Measurements from ENCODE around the gene S100A16. TPM values are rescaled to one million over a fixed set of nuclear protein-coding genes. Genes with fewer than 3 reads are reported as not detected.
A peak's percentile ranks its signal among the peaks of the same experiment; 100 is the strongest.
"Not testable (repeated sequence)": the region's sequence is repeated elsewhere in the genome, so short reads cannot be mapped to it uniquely, and the experiment has no call there.

The S100A16 gene
- total RNA-seq, 6 donors from 2014 or later, result 33.5 to 133 (median 55.7) TPM

GRCh38 chr1:153586347-153586746 lies 26.6 kb downstream of the S100A16 start:
- WGBS, 2 donors, result 41 to 50% methylated on average over 1 of the region's 1 CpG
- H3K27me3 ChIP-seq, result no peaks in the 10 kb centered on the region
- no peak for TF ChIP-seq EP300 (IDR thresholded peaks at IDR 0.05)
- TF ChIP-seq CTCF (IDR thresholded peaks at IDR 0.05), result no peak
- no peak for TF ChIP-seq POLR2A (IDR thresholded peaks at IDR 0.05)
- TF ChIP-seq POLR2AphosphoS5 (IDR thresholded peaks at IDR 0.05), result no peak
- no peak overlapping the region for H3K4me3 ChIP-seq
- H3K27ac ChIP-seq, result no peak overlapping the region
- DNase-seq, result no peak
- H3K36me3 ChIP-seq, result no peaks in the 10 kb centered on the region
- ATAC-seq (ENCODE audit: low FRiP score in 2 of 2), result no peak
- no peaks in the 10 kb centered on the region for H3K4me1 ChIP-seq
- no peaks in the 10 kb centered on the region for H3K9me3 ChIP-seq

GRCh38 chr1:153585006-153585405 lies 27.9 kb downstream of the S100A16 start:
- DNase-seq (no peak), ATAC-seq (ENCODE audit: low FRiP score in 2 of 2) (no peak)
- no peaks in the 10 kb centered on the region for H3K27me3 ChIP-seq
- no peaks in the 10 kb centered on the region for H3K4me1 ChIP-seq
- H3K4me3 ChIP-seq, result no peak overlapping the region
- no peaks in the 10 kb centered on the region for H3K9me3 ChIP-seq
- WGBS, 2 donors, result 81 to 93% methylated on average over 1 of the region's 1 CpG
- H3K27ac ChIP-seq, result no peak overlapping the region
- no peaks in the 10 kb centered on the region for H3K36me3 ChIP-seq
- TF ChIP-seq EP300 (IDR thresholded peaks at IDR 0.05), result no peak
- TF ChIP-seq POLR2AphosphoS5 (IDR thresholded peaks at IDR 0.05), result no peak
- TF ChIP-seq POLR2A (IDR thresholded peaks at IDR 0.05), result no peak
- TF ChIP-seq CTCF (IDR thresholded peaks at IDR 0.05), result no peak

- Histone ChIP-seq H3K27ac (no peak overlapping the region), H3K4me1 (no peaks in the 10 kb centered on the region), H3K36me3 (no peaks in the 10 kb centered on the region), H3K27me3 (no peaks in the 10 kb centered on the region), H3K4me3 (no peak overlapping the region), H3K9me3 (no peaks in the 10 kb centered on the region)
- DNase-seq (no peak), ATAC-seq (ENCODE audit: low FRiP score in 2 of 2) (no peak)
- no peak for TF ChIP-seq CTCF (IDR thresholded peaks at IDR 0.05)
- TF ChIP-seq EP300 (IDR thresholded peaks at IDR 0.05), result no peak
- no peak for TF ChIP-seq POLR2AphosphoS5 (IDR thresholded peaks at IDR 0.05)
- TF ChIP-seq POLR2A (IDR thresholded peaks at IDR 0.05), result no peak
- WGBS, 2 donors, result 76 to 88% methylated on average over 2 of the region's 2 CpGs
Measured at GRCh38 chr1:153583976-153584375, 29.0 kb downstream of the S100A16 start.

DNA sequence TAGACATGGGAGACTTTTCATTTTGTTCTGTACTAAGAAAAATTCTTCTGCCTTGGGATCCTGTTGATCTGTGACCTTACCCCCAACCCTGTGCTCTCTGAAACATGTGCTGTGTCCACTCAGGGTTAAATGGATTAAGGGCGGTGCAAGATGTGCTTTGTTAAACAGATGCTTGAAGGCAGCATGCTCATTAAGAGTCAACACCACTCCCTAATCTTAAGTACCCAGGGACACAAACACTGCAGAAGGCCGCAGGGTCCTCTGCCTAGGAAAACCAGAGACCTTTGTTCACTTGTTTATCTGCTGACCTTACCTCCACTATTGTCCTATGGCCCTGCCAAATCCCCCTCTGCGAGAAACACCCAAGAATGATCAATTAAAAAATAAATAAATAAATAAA lies 29.4 kb downstream of the S100A16 start:
- not testable (repeated sequence) for H3K4me3 ChIP-seq; ATAC-seq (ENCODE audit: low FRiP score in 2 of 2); H3K27me3 ChIP-seq; H3K27ac ChIP-seq; H3K9me3 ChIP-seq; H3K4me1 ChIP-seq; H3K36me3 ChIP-seq; DNase-seq
- WGBS, 2 donors, result 70 to 82% methylated on average over 2 to 3 of the region's 3 CpGs

GRCh38 chr1:153582836-153583235 lies 30.1 kb downstream of the S100A16 start:
- not testable (repeated sequence) for H3K9me3 ChIP-seq; ATAC-seq (ENCODE audit: low FRiP score in 2 of 2); H3K4me1 ChIP-seq; H3K36me3 ChIP-seq; H3K27ac ChIP-seq; H3K27me3 ChIP-seq; H3K4me3 ChIP-seq
- 95% methylated on average over 18 of the region's 34 CpGs; no CpG with 5 or more reads in 1 of the 2 donors for WGBS, 2 donors
- peak in 1 of 2 donors; percentile 65 for DNase-seq

DNA sequence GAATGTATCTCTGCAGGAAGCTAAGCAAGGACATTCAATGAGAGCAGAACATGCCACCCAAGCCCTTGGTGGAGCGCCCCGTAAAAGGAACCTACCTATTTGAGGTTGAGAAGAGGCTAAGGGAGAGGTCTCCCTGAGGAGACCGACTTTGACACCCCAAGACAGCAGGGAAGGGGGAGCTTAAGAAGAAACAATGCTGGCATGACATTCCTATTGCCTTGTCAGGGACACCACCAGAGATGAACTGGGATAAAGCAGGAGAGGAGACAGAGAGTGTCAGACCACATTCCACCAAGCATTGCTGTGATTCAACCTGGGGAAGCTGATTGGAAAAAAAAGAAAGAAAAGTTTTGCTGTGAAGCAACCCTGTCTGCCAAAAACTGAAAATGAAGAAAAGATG lies 34.0 kb downstream of the S100A16 start:
- 83 to 85% methylated on average over 3 of the region's 3 CpGs for WGBS, 2 donors
- TF ChIP-seq POLR2A (IDR thresholded peaks at IDR 0.05), result no peak

More for the DNA sequence above, 34.0 kb downstream of the S100A16 start:
- Histone ChIP-seq H3K27me3 (no peaks in the 10 kb centered on the region), H3K27ac (no peak overlapping the region), H3K4me1 (no peaks in the 10 kb centered on the region), H3K36me3 (no peaks in the 10 kb centered on the region), H3K4me3 (no peak overlapping the region), H3K9me3 (no peaks in the 10 kb centered on the region)
- DNase-seq (no peak), ATAC-seq (ENCODE audit: low FRiP score in 2 of 2) (no peak)
